Measurements from ENCODE around the gene UST.

- TF ChIP-seq CTCF (IDR thresholded peaks at IDR 0.05; ENCODE audit: poor library complexity, severe bottlenecking) (no peak), POLR2AphosphoS5 (IDR thresholded peaks at IDR 0.05) (no peak), EZH2 (IDR thresholded peaks at IDR 0.05; ENCODE audit: borderline replicate concordance, insufficient read depth, low read length, poor library complexity, severe bottlenecking) (no peak), EP300 (conservative IDR thresholded peaks at IDR 0.05; ENCODE audit: poor library complexity, severe bottlenecking) (no peak), TAF1 (IDR thresholded peaks at IDR 0.05; ENCODE audit: low read depth) (no peak), REST (IDR thresholded peaks at IDR 0.05; ENCODE audit: borderline replicate concordance) (no peak), MXI1 (conservative IDR thresholded peaks at IDR 0.05; ENCODE audit: poor library complexity, severe bottlenecking) (no peak), RAD21 (conservative IDR thresholded peaks at IDR 0.05) (no peak)
These were observed 220.2 kb downstream of the UST start for GRCh38 chr6:148967011-148967520.
